ENCODE measurements around the gene ITSN1. TPM values are rescaled to one million over a fixed set of nuclear protein-coding genes. Genes with fewer than 3 reads are reported as not detected.
A peak's percentile ranks its signal among the peaks of the same experiment; 100 is the strongest.

ITSN1 gene
- total RNA-seq, 2 donors from 2014 or later, result 2.5 to 2.9 TPM

DNA sequence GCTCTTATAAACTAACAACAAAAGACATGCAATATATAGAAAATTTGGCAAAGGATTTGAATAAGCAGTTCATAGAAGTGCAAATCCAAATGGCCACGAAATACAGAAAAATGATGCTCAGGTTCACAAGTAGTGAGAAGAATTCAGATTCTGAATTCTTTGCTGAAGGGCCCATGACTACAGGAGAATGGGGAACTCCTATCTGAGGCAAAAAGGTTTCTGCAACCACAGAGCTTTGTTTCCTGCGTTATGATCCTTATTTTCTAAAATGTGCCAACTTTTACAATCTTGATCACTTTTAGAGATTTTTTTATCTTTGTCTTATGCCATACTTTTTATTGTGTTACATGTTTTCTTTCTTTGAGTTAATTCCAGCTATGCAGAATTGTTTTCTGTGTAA is 91.3 kb downstream of the ITSN1 start:
- H3K36me3 Mint-ChIP-seq (ENCODE audit: low read depth), result no peaks in the 10 kb centered on the region
- no peak for ATAC-seq
- no peak overlapping the region for H3K27ac Mint-ChIP-seq
- H3K27me3 Mint-ChIP-seq, result peaks cover under 1% of the 10 kb centered on the region
- H3K9me3 ChIP-seq (ENCODE audit: control insufficient read depth, low read length, poor library complexity, severe bottlenecking), result no peaks in the 10 kb centered on the region
- H3K4me1 Mint-ChIP-seq, result no peaks in the 10 kb centered on the region
- DNase-seq, result no peak
- H3K4me3 Mint-ChIP-seq, result no peak overlapping the region

DNA sequence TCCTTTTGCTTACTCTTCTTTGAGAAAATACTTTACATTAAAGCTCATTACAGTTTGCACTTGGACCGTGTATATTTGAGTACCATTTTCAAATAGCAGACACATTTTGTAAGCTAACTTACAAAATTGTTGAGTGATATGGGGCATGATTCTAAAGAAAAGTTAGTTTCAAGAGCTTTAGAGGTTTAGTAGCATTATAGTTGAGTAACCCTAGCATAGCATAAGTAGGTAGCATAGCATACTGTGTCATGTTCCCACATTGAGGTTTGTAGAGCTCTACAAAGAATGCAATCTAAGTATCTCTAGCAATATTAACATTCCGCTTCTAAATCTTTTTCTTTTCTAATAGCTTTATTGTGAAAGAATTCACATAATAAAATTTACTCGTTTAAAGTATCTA is 92.0 kb downstream of the ITSN1 start:
- no peak overlapping the region for H3K27ac Mint-ChIP-seq
- H3K4me1 Mint-ChIP-seq, result no peaks in the 10 kb centered on the region

DNA sequence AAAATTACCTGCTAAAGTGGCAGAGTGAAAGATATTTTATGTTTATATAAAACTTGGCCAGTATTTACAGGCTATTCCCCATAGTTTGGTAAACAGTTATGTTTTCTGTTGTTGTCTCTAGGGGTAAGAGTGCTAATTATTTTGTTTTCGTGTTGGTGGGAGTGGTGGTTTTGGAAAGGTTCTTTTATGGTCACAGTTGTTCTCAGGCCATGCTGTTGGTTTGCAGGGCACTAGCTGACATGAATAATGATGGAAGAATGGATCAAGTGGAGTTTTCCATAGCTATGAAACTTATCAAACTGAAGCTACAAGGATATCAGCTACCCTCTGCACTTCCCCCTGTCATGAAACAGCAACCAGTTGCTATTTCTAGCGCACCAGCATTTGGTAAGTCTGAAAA is 92.5 kb downstream of the ITSN1 start:
- Mint-ChIP-seq H3K4me3 (no peak overlapping the region), H3K27me3 (no peaks in the 10 kb centered on the region), H3K4me1 (no peaks in the 10 kb centered on the region), H3K36me3 (ENCODE audit: low read depth) (no peaks in the 10 kb centered on the region), H3K27ac (no peak overlapping the region)
- ATAC-seq (no peak), DNase-seq (no peak)
- H3K9me3 ChIP-seq (ENCODE audit: control insufficient read depth, low read length, poor library complexity, severe bottlenecking), result no peaks in the 10 kb centered on the region

More for the DNA sequence above, 92.0 kb downstream of the ITSN1 start:
- Mint-ChIP-seq H3K36me3 (ENCODE audit: low read depth) (no peaks in the 10 kb centered on the region), H3K27me3 (no peaks in the 10 kb centered on the region), H3K4me3 (no peak overlapping the region)
- ATAC-seq (no peak), DNase-seq (no peak)
- H3K9me3 ChIP-seq (ENCODE audit: control insufficient read depth, low read length, poor library complexity, severe bottlenecking), result no peaks in the 10 kb centered on the region

DNA sequence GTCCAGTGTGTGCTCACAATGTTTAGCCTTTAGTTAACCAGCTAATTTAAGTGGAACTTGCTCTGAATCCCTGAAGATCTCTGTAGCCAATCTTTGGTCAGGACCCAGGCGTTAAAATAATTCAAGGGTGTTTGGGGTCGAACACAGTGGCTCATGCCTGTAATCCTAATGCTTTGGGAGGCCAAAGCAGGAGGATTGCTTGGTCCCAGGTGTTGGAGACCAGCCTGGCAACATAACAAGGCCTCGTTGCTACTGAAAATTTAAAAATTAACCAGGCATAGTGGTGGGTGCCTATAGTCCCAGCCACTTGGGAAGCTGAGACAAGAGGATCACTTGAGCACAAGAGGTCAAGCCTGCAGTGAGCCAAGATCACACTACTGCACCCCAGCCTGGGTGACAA is 94.3 kb downstream of the ITSN1 start:
- H3K4me3 Mint-ChIP-seq, result no peak overlapping the region
- no peak for ATAC-seq
- H3K4me1 Mint-ChIP-seq, result no peaks in the 10 kb centered on the region
- no peak overlapping the region for H3K27ac Mint-ChIP-seq
- DNase-seq, result no peak
- no peaks in the 10 kb centered on the region for H3K36me3 Mint-ChIP-seq (ENCODE audit: low read depth)
- H3K9me3 ChIP-seq (ENCODE audit: control insufficient read depth, low read length, poor library complexity, severe bottlenecking), result no peaks in the 10 kb centered on the region
- H3K27me3 Mint-ChIP-seq, result no peaks in the 10 kb centered on the region

DNA sequence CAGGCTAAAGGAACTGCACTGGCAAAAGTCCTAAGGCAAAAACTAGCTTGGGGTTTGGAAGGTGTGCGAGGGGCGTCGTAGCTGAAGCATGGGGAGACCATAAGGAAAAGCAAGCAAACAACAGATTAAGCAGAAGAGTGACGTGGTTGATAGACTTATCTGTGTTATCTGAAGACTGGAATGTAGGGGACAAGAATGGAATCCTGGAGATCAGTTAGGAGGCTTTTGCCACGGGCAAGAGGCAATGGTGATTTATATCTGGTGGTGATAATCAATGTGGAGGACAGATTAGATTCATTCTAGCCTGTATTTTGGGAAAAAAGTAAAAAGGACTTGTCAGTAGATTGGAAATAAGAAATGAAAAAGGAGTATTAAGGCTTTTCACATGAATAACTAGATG is 97.4 kb downstream of the ITSN1 start:
- H3K4me1 Mint-ChIP-seq, result no peaks in the 10 kb centered on the region
- H3K9me3 ChIP-seq (ENCODE audit: control insufficient read depth, low read length, poor library complexity, severe bottlenecking), result no peaks in the 10 kb centered on the region
- H3K27me3 Mint-ChIP-seq, result no peaks in the 10 kb centered on the region
- H3K36me3 Mint-ChIP-seq (ENCODE audit: low read depth), result no peaks in the 10 kb centered on the region
- no peak for DNase-seq
- no peak overlapping the region for H3K27ac Mint-ChIP-seq
- no peak overlapping the region for H3K4me3 Mint-ChIP-seq
- ATAC-seq, result no peak

DNA sequence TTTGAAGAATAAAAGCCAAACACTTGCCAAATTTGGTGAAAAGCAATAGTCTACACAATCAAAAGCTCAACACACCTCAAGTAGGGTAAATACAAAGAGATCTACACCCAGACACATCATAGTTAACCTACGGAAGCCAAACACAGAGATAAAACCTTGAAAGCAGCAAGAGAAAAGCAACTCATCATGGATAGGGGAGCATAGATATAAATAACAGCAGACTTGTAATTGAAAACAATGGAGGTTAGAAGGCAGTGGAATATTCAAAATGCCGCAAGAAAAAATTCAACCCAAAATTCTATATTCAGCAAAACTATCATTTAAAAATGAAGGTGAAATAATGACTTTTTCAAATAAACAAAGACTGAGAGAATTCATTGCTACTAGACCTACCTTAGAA is 105.1 kb downstream of the ITSN1 start:
- Mint-ChIP-seq H3K27me3 (no peaks in the 10 kb centered on the region), H3K4me1 (no peaks in the 10 kb centered on the region), H3K36me3 (ENCODE audit: low read depth) (peaks cover 5% of the 10 kb centered on the region), H3K4me3 (peak overlapping the region; percentile 0), H3K27ac (no peak overlapping the region)
- no peak for DNase-seq
- peaks cover 4% of the 10 kb centered on the region for H3K9me3 ChIP-seq (ENCODE audit: control insufficient read depth, low read length, poor library complexity, severe bottlenecking)
- ATAC-seq, result no peak

DNA sequence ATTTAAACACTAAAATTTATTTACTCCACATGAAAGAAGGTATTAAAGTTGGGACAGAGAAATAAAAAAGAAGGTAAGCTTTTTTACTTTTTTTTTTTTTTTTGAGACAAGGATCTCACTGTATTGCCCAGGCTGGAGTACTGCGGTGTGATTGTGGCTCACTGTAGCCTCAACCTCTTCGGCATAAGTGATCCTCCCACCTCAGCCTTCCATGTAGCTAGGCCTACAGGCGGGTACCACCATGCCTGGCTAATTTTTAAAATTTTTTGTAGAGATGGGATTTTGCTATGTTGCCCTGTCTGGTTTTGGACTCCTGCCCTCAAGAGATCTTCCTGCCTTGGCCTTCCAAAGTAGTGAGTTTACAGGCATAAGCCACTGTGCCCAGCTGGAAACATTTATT is 106.6 kb downstream of the ITSN1 start:
- ATAC-seq (no peak), DNase-seq (no peak)
- no peaks in the 10 kb centered on the region for H3K4me1 Mint-ChIP-seq
- no peaks in the 10 kb centered on the region for H3K27me3 Mint-ChIP-seq
- peaks cover 6% of the 10 kb centered on the region for H3K36me3 Mint-ChIP-seq (ENCODE audit: low read depth)
- H3K27ac Mint-ChIP-seq, result no peak overlapping the region
- H3K4me3 Mint-ChIP-seq, result no peak overlapping the region
- peaks cover 4% of the 10 kb centered on the region for H3K9me3 ChIP-seq (ENCODE audit: control insufficient read depth, low read length, poor library complexity, severe bottlenecking)

DNA sequence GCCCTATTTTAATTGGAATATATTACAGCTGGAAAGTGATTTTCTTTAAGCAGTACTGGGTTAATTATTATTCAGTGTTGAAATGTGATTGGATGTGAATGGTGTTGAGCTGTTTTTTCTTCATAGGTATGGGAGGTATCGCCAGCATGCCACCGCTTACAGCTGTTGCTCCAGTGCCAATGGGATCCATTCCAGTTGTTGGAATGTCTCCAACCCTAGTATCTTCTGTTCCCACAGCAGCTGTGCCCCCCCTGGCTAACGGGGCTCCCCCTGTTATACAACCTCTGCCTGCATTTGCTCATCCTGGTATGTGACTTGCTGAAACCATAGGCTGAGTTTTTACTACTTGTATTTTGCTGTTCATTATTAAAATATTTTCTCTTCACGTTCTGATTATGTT is 107.7 kb downstream of the ITSN1 start:
- peaks cover 4% of the 10 kb centered on the region for H3K9me3 ChIP-seq (ENCODE audit: control insufficient read depth, low read length, poor library complexity, severe bottlenecking)
- H3K27ac Mint-ChIP-seq, result no peak overlapping the region
- no peaks in the 10 kb centered on the region for H3K4me1 Mint-ChIP-seq
- H3K4me3 Mint-ChIP-seq, result no peak overlapping the region
- H3K36me3 Mint-ChIP-seq (ENCODE audit: low read depth), result peaks cover 6% of the 10 kb centered on the region
- ATAC-seq (no peak), DNase-seq (no peak)
- H3K27me3 Mint-ChIP-seq, result no peaks in the 10 kb centered on the region

DNA sequence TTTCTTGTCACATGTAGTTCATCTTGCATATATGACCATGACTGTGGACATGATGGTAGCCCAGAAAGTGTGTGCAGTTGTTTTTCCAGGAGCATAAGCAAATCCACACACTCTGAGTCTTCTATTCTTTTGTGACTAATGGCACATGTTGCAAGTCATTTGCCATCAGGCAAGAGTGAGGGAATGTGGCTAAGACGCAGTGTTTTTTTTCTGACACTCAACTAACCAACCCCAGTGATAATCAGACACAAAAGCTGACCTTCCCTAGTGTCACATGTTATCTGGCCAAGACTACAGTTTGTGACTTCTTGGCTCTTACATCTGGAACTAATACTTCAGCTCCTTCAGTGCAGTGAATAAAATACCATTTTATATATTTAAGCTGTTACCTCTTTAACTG is 108.8 kb downstream of the ITSN1 start:
- H3K36me3 Mint-ChIP-seq (ENCODE audit: low read depth), result peaks cover 6% of the 10 kb centered on the region
- no peak overlapping the region for H3K27ac Mint-ChIP-seq
- H3K4me1 Mint-ChIP-seq, result no peaks in the 10 kb centered on the region
- ATAC-seq (no peak), DNase-seq (no peak)
- peaks cover 4% of the 10 kb centered on the region for H3K9me3 ChIP-seq (ENCODE audit: control insufficient read depth, low read length, poor library complexity, severe bottlenecking)
- no peaks in the 10 kb centered on the region for H3K27me3 Mint-ChIP-seq
- no peak overlapping the region for H3K4me3 Mint-ChIP-seq

DNA sequence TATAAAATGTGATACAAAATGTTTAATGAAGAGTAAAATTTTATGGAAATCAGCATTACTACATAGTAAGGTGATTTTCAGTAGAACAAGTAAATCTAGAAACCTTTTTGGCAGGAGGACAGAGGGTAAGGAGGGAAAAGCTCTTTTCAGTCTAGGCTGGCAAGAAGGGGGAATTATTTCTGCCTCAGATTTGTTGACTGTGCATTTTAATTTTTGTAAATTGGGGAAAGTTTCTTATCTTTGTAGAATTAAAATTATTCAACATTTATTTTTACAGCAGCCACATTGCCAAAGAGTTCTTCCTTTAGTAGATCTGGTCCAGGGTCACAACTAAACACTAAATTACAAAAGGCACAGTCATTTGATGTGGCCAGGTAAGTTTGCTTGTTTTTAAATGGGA is 109.2 kb downstream of the ITSN1 start:
- Mint-ChIP-seq H3K36me3 (ENCODE audit: low read depth) (peaks cover 2% of the 10 kb centered on the region), H3K27ac (no peak overlapping the region), H3K4me1 (no peaks in the 10 kb centered on the region), H3K4me3 (no peak overlapping the region), H3K27me3 (no peaks in the 10 kb centered on the region)
- no peak for DNase-seq
- H3K9me3 ChIP-seq (ENCODE audit: control insufficient read depth, low read length, poor library complexity, severe bottlenecking), result peaks cover 4% of the 10 kb centered on the region
- ATAC-seq, result no peak

DNA sequence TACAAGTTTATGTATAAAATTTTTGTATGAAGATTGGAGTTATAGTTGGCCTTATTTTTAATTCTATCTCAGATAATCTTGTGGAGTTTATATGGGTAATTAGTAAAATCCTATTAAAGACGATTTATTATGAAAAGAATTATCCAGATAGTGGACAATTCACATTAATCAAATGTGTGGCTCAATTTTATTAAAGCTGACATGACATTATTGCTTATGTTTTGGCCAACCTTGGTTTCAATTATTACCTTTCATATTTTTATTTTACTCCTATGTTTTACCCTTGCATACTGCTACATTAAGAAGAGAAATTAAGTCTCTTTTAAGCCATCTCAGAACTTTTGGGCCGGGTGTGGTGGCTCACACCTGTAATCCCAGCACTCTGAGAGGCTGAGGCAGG is 110.0 kb downstream of the ITSN1 start:
- no peak for ATAC-seq
- H3K36me3 Mint-ChIP-seq (ENCODE audit: low read depth), result peaks cover 2% of the 10 kb centered on the region
- no peak for DNase-seq
- no peak overlapping the region for H3K27ac Mint-ChIP-seq
- no peaks in the 10 kb centered on the region for H3K27me3 Mint-ChIP-seq
- peaks cover 1% of the 10 kb centered on the region for H3K9me3 ChIP-seq (ENCODE audit: control insufficient read depth, low read length, poor library complexity, severe bottlenecking)
- H3K4me1 Mint-ChIP-seq, result no peaks in the 10 kb centered on the region
- H3K4me3 Mint-ChIP-seq, result no peak overlapping the region

DNA sequence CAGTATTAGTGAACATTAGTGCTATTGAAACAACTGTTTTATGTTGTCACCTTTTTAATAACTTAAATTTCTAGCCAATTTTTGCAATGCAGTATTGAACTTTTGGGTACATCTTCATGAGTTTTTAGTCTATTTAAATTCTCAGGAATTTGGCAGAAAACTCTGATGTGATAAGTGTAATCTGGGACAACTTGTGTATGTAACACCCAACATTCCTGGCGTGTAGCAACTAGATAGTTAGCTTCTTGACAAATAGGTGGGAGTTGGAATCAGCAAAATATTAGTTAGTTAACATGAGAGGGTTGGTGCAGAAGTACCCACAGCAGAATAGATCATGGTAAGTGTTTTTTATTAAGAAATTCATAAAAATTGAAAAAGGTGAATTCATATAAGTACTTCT is 111.6 kb downstream of the ITSN1 start:
- no peaks in the 10 kb centered on the region for H3K4me1 Mint-ChIP-seq
- ATAC-seq (no peak), DNase-seq (no peak)
- H3K27ac Mint-ChIP-seq, result no peak overlapping the region
- H3K36me3 Mint-ChIP-seq (ENCODE audit: low read depth), result peaks cover 2% of the 10 kb centered on the region
- H3K9me3 ChIP-seq (ENCODE audit: control insufficient read depth, low read length, poor library complexity, severe bottlenecking), result no peaks in the 10 kb centered on the region
- H3K4me3 Mint-ChIP-seq, result no peak overlapping the region
- H3K27me3 Mint-ChIP-seq, result no peaks in the 10 kb centered on the region

DNA sequence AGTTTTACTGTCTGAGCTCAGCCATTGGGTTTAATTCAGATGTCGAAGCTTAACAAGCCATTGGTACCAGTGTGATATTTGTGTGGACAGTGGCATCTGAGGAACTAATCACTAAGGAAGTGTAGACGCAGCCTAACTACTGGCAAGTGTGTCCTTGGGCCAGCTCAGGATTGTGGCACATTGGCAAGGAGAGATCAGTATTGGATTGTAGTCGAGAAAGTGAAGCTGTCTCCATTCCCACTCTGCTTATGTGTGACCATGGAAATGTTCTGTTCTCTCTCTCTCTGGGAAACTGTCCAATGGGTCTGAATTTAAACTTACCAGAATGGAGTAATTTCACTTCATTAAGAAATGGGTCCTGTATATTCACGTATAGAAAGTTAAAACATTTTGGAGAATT is 112.2 kb downstream of the ITSN1 start:
- peaks cover 2% of the 10 kb centered on the region for H3K36me3 Mint-ChIP-seq (ENCODE audit: low read depth)
- H3K27me3 Mint-ChIP-seq, result no peaks in the 10 kb centered on the region
- H3K27ac Mint-ChIP-seq, result no peak overlapping the region
- H3K4me3 Mint-ChIP-seq, result no peak overlapping the region
- DNase-seq, result no peak
- no peak for ATAC-seq
- no peaks in the 10 kb centered on the region for H3K9me3 ChIP-seq (ENCODE audit: control insufficient read depth, low read length, poor library complexity, severe bottlenecking)
- H3K4me1 Mint-ChIP-seq, result no peaks in the 10 kb centered on the region

DNA sequence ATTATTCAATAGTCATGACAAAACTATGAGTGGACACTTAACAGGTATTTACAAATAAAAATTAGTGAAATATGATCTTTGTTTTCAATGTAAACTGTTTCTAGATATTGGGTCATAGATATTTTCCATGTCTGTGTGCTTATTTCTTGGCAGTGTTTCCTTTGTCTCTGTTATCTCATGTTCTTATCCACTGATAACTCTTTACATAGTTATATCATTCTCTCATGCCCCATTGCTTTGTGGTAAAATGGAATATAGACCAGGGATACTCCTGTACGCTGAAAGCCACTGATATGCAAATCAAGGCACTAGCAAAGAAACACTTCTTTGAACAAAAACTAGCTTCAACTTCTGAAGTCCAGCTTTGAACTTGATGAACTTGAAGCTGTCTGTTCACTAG is 113.1 kb downstream of the ITSN1 start:
- Mint-ChIP-seq H3K4me3 (no peak overlapping the region), H3K27me3 (no peaks in the 10 kb centered on the region), H3K36me3 (ENCODE audit: low read depth) (peaks cover 2% of the 10 kb centered on the region), H3K4me1 (no peaks in the 10 kb centered on the region), H3K27ac (no peak overlapping the region)
- no peak for DNase-seq
- H3K9me3 ChIP-seq (ENCODE audit: control insufficient read depth, low read length, poor library complexity, severe bottlenecking), result no peaks in the 10 kb centered on the region
- ATAC-seq, result no peak

All from T-helper 17 cell (primary cell).